Islet of Langerhans (tissue), 1 donor: Measurements from ENCODE around the gene SIL1.
A peak's percentile ranks its signal among the peaks of the same experiment; 100 is the strongest.

Experiments
- FAIRE-seq: peaks from one replicate; lab custom pipeline; 2011; peaks lifted over from hg19 to GRCh38; lab: Jason Lieb, UNC

Gene SIL1

GRCh38 chr5:138975098-138975847, 222.9 kb downstream of the SIL1 start:
- FAIRE-seq: no peak

DNA sequence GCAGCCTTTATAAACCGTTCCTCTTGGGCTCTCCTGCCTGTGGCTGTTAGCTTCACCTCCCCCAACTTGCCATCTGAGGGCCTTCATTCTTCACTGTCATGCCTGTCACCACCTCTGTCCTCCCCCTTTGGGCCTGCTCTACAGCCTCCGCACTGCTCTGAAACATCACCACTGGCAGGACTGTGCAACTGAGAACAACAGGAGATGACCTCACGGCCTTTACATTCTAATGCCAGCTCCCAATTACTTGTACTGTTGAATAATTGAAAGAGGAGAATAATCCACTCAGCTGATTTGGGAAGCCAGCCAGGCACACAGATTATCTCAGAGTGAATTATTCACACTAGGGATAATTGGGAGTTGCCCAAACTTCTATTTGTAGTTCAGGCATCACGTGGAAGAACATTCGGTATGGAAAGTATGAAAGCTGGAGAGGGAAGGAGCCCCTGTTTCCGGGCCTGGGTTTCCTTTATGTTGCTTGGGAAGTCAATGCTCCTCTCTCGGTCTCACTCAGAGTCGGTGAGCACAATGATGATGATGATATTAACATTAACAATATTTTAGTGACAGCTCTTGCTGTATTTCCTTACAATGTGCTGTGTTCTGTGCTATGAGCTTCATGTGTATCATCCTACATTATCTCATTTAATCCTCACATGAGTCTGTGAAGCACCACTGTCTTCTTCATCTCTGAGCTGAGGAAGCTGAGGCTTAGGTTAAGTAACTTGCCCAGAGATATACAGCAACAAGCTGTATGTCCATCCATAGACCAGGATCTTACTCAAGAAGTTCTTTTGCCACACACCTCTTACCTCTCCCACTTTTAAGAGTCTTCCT, 223.7 kb downstream of the SIL1 start:
- no peak for FAIRE-seq

DNA sequence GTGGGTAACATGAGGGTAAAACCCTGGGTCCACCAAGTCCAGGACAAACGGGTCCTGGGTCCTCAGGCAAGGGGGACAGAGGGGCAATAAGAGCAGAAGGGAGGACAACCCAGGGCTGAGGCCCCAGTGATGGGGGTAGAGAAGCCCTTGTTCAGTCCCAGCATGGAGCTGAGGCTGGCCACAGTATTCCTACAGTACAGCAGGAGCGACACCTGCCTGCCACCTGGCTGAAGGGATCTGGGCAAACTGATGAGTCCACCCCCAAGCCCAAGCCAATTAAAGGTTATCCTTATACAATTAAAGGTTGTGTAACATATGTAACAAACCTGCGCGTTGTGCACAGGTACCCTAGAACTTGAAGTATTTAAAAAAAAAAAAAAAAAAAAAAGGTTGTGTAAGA, 225.3 kb downstream of the SIL1 start:
- no peak for FAIRE-seq

DNA sequence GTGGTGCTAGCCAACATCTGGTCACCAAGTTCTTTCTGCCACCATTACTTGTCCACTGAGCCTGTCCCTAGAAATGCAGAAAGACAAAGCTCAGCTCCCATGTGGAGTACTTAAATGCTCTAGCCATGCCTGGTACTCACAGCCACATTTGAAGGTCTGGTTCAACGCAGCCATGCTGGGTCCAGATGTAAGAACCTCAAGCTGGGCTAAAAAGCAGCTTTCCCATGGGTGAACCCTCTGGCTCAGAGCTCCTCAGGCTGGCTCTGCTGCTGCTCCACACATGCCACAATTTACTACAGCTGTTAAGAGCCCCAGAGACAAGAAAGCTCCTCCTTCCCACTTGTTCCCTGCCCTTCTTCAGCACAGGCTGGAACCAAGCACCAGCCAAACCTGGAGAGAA, 225.9 kb downstream of the SIL1 start:
- no peak for FAIRE-seq

- FAIRE-seq: no peak
Measured at GRCh38 chr5:138969323-138970002, 228.7 kb downstream of the SIL1 start.

DNA sequence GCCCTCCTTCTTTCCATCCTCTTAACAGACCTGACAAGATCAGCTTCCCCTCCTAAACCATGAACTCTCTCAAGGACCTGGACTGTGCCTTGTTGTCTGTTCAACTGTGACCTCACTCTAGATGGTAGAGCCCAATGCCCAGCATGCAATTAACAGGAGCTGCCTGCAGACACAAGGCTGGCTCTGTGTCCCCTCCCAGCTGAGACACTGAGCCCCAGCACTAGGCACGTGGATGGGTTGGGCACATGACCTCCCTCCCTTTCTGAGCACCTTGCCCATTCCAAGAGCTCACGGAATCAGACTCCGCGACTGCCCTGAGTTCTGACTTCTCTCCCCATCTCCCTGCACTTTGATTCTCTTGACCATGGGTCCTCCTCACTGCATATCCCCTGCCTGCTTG, 229.6 kb downstream of the SIL1 start:
- no peak for FAIRE-seq

GRCh38 chr5:138967791-138968448, 230.2 kb downstream of the SIL1 start:
- FAIRE-seq: no peak

DNA sequence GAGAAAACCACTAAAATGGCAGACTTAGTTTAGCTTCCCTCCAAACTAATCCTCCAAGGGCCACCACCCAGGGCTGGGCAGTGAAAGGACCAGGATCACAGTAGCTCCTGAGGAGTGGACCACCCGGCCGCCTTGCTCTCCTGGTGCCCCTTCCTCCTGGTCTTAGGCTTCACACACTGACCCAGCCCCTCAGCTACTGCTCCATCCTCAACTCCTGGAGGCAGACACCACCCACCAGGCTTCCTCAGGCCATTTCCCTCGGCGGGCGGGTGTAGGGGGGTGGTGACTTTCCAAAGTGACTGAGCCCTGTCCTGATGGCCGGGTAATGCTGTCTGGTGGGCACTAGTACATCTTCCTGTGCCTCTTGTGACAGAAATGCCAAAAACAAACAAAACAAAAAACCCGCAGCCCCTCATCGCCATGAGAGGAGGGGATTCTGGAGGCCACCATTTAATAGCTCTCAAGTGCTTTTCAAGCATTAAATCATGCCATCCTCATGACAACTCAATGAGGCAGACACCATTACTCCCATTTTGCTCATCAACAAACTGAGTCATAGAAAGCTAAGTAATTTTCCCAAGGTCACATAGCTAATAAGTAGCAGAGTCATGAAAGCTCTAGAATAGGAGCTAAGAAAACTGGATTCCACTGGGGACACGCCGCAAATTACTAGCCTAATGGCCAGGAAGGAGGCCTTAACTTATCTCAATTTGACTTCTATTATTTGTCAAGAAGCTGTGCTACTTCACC, 231.8 kb downstream of the SIL1 start:
- FAIRE-seq: no peak

GRCh38 chr5:138965626-138966025, 232.5 kb downstream of the SIL1 start:
- no peak for FAIRE-seq

DNA sequence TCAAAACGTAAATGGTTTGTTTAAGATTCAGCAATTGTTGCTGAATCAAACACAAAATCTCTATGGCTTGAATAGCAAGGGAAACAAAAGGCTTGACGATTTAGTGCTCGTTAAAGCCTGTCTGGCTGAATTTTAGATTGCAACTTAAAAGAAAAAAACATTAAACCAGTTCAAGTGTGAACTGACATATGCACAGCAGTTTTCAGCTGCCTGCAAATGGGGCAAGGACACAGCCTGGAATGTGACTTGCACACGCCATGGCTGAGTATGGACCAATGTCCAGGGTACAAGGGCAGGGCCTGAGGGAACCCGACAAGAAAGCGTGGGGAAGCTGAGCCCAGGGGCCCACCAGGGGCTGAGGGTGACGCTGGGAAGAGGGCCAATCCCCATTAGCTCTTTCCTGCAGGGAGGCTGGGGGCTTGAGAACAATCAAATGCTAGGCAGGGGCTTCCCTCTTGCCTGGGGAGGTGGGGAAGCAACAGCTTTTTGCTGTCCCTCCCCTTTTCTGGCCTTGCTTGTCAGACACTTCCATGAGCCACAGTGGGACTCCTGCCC, 233.4 kb downstream of the SIL1 start:
- no peak for FAIRE-seq

DNA sequence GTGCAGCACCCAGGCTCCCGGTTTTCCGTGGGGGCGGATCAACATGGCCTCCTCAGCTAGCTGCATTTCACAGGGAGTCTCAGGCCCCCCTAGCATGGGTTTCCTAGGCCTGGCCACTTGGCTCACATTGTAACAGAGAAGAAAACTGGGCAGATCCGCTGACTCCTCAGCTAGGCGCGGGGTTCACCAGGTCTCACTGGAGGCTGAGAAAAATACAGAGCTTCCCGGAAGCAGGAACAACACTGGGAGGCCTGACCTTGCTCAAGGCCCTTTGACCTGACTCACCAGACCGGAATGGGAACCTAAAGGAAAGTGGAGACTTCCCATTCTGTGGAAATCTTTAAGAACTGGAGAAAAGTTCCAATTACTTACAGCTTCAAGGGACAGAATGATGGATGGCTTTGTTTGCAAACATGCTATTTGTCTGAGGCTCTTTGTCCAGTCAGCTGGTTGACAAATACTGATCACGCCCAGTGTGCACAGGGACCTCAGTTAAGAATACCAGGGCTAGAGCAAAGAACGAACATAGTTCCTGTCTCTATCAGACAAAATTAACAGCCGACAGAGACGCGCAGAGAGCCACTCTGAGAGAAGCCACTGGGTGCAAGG, 234.3 kb downstream of the SIL1 start:
- FAIRE-seq: no peak

DNA sequence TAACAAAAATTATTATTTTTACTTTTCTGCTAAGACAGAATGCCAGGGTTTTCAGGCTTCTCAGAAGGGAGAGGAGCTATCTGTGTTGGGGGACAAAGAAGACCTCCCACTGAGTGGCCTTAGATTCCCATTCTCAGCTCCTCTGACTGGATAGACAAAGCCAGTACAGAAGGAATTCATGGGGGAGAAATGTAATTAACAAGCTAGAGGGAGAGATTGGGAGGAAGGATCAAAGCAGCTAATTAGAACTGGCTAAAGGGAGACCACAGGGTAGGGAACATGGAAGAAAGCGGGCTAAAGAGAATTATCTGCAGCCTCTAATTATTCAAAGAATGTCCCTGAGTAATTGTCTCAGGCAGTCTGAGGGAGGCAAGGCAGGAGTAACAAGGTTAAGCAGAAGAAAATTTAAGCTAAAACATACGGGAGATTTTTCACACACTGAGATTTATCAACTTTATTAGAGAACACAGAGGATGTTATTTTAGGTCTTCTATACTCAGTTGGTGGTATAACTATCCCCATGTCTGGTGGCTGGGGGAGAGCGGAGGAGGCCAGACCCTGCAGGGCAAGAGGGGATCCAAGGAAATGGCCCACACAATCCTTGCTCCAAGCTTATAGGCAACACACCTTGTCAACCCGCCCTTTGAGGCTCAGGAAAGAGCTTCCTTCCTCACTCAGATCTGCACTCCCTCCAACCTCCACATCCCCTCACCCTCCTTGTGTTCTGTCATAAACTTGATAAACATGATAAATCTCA, 235.4 kb downstream of the SIL1 start:
- FAIRE-seq: no peak

GRCh38 chr5:138961729-138962128, 236.4 kb downstream of the SIL1 start:
- peak; percentile 72 for FAIRE-seq

GRCh38 chr5:138961221-138961620, 236.9 kb downstream of the SIL1 start:
- FAIRE-seq: no peak

DNA sequence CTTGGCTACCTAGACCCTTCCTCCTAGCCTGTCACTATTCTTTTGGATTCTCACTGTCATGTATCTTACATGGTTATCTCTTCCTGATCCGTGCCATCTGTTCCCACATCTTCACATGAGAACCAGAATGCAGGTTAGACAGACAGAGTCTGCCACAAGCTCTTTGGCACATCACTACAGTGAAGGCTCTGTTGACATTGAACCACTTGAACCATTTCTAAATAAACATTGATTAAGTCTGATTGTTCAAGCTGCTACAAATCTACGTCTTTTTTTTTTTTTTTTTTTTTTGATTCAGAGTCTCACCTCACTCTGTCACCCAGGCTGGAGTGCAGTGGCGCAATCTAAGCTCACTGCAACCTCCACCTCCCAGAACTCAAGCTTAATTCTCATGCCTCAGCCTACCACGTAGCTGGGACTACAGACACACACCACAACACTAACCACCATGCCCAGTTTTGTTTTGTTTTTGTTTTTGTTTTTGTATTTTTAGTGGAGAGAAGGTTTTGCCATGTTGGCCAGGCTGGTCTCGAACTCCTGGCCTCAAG, 237.9 kb downstream of the SIL1 start:
- FAIRE-seq: peak; percentile 94

GRCh38 chr5:138956801-138957200, 241.4 kb downstream of the SIL1 start:
- no peak for FAIRE-seq

GRCh38 chr5:138955671-138956295, 242.4 kb downstream of the SIL1 start:
- no peak for FAIRE-seq

DNA sequence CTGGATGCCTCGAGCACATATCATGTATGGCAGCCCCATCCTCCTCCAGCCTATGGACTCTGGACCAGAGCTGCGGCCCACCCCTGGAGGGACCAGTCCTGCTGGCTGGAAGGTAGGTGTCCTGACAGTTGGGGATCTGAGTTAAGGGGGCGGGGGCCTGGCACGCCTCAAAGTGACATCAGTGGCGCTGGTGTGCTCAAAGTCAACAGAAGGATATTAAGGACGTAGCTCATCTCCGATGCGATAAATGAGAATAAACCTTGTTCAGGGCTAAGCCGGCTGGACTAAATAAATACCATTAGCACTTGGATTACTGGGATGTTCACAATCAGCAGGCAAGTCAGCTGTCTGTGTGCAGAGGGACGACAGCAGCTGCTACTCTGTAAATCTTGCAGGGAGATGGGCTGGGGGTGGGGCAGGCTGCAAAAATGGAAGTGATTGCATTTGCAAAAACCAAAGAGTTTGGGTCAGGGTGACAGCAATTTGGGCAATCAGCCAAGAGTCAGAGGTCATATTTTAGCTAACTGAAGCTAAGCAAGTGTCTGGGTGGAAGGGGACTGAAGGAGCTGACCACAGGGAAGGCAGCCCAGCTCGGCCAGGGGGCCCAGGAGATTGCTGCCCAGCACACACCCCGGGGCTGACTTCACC, 243.0 kb downstream of the SIL1 start:
- FAIRE-seq: peak; percentile 100
